ENCODE measurements around the gene KDM4C. TPM values are rescaled to one million over a fixed set of nuclear protein-coding genes. Genes with fewer than 3 reads are reported as not detected.

Gene KDM4C
- total RNA-seq, 1 experiment from 2014 or later = 16.2 TPM

GRCh38 chr9:6928863-6929262, 171.1 kb downstream of the KDM4C start:
- no peaks in the 10 kb centered on the region for H3K36me3 Mint-ChIP-seq (ENCODE audit: insufficient read depth, unreplicated experiment)
- no peak overlapping the region for H3K4me3 Mint-ChIP-seq (ENCODE audit: low read depth, unreplicated experiment)
- no peak for DNase-seq
- H3K27ac Mint-ChIP-seq (ENCODE audit: unreplicated experiment) = no peak overlapping the region
- no peaks in the 10 kb centered on the region for H3K27me3 Mint-ChIP-seq (ENCODE audit: unreplicated experiment)
- no peak for TF ChIP-seq CTCF (IDR thresholded peaks at IDR 0.05; ENCODE audit: unreplicated experiment)
- H3K9me3 Mint-ChIP-seq (ENCODE audit: low read depth, unreplicated experiment) = no peaks in the 10 kb centered on the region
- H3K4me1 Mint-ChIP-seq (ENCODE audit: low read depth, unreplicated experiment) = peaks cover 8% of the 10 kb centered on the region
- CTCF ChIA-PET = no interaction called here
- BruUV-seq (replicated peaks) = no TSS peak
- intact Hi-C loops (cut with micrococcal nuclease; ENCODE audit: unreplicated experiment) = no loop called here

DNA sequence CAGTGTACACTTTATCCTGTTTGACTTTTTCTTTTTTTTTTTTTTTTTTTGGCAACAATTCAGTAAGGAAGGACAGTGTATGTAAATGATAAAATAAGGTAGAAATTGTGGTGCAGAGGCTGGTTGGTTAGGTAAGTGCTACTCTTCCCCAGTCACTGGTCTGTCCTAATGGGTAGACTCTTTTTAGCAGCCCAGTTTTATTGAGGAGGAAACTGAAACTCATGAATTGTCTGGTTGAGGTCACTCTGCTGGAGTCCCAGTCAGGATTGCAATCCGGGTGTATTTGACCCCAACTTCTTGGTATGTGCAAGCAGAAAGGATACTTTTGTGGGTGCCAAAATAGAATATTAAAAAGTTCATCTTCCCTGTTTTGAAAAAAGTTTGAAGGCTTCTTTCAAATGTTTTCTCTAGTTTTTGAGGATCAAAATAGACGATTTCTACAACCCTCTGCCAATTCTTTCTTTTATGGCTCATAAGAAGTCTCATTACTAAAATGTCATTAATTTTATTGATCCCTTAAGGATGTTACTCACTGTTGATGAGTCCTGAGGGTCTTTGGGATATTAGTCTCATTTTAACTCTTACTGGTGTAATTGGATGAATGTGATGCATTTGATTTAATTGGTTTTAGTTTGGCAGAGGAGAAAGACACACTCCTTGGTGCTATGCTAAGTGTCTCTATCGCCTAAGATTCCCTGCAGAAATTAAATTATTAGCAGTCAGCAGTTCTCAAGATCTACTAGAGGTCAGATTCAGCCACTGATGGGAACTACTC, 171.9 kb downstream of the KDM4C start:
- Mint-ChIP-seq H3K36me3 (ENCODE audit: insufficient read depth, unreplicated experiment) (no peaks in the 10 kb centered on the region), H3K4me3 (ENCODE audit: low read depth, unreplicated experiment) (no peak overlapping the region), H3K9me3 (ENCODE audit: low read depth, unreplicated experiment) (no peaks in the 10 kb centered on the region), H3K27ac (ENCODE audit: unreplicated experiment) (no peak overlapping the region), H3K4me1 (ENCODE audit: low read depth, unreplicated experiment) (peaks cover 8% of the 10 kb centered on the region), H3K27me3 (ENCODE audit: unreplicated experiment) (no peaks in the 10 kb centered on the region)
- intact Hi-C loops (cut with micrococcal nuclease; ENCODE audit: unreplicated experiment) = no loop called here
- DNase-seq = no peak
- CTCF ChIA-PET = no interaction called here
- no TSS peak for BruUV-seq (replicated peaks)
- TF ChIP-seq CTCF (IDR thresholded peaks at IDR 0.05; ENCODE audit: unreplicated experiment) = no peak

DNA sequence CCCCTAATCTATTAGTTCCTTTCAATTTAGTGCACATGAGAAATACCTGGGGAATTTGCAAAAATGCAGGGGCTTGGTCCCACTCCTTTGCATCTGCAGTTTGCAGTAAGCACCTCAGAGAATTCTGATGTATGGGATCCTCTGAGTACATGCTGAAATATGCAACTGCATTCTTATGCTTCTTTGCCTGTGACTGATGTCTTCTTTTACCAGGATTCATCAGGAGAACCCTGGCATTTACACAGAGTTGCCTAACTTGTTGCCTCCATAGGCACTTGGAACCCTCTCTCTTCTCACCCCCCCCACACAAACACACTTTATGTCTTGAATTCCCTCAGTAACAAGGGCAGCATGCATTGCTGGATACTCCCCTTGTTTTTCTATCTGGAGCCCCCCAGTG, 173.1 kb downstream of the KDM4C start:
- DNase-seq = no peak
- Mint-ChIP-seq H3K27me3 (ENCODE audit: unreplicated experiment) (no peaks in the 10 kb centered on the region), H3K36me3 (ENCODE audit: insufficient read depth, unreplicated experiment) (no peaks in the 10 kb centered on the region), H3K9me3 (ENCODE audit: low read depth, unreplicated experiment) (no peaks in the 10 kb centered on the region), H3K4me3 (ENCODE audit: low read depth, unreplicated experiment) (no peak overlapping the region), H3K27ac (ENCODE audit: unreplicated experiment) (no peak overlapping the region), H3K4me1 (ENCODE audit: low read depth, unreplicated experiment) (peaks cover 8% of the 10 kb centered on the region)
- intact Hi-C loops (cut with micrococcal nuclease; ENCODE audit: unreplicated experiment) = no loop called here
- BruUV-seq (replicated peaks) = no TSS peak
- no peak for TF ChIP-seq CTCF (IDR thresholded peaks at IDR 0.05; ENCODE audit: unreplicated experiment)
- CTCF ChIA-PET = no interaction called here

DNA sequence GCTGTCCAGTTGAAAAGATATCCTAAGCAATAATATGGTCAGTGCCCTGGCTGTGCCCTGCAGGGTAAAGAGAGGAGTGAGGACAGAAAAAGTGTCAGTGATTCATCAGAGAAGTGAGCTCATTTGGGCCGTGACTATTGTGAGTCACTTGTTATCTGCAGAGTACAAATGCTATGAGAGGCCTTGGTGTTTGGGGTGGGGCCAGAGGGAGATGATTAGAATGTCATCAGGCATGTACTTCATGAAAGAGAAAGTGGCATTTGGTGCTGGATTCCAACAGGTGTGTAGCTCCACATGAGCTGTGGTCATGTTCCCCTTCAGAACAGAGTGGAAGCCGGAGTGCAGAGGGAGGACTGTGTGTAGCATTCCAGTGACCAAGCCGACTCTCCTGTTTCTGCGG, 174.1 kb downstream of the KDM4C start:
- no TSS peak for BruUV-seq (replicated peaks)
- CTCF ChIA-PET = no interaction called here
- H3K9me3 Mint-ChIP-seq (ENCODE audit: low read depth, unreplicated experiment) = no peaks in the 10 kb centered on the region
- TF ChIP-seq CTCF (IDR thresholded peaks at IDR 0.05; ENCODE audit: unreplicated experiment) = no peak
- peaks cover 8% of the 10 kb centered on the region for H3K4me1 Mint-ChIP-seq (ENCODE audit: low read depth, unreplicated experiment)
- DNase-seq = no peak
- intact Hi-C loops (cut with micrococcal nuclease; ENCODE audit: unreplicated experiment) = no loop called here
- H3K27me3 Mint-ChIP-seq (ENCODE audit: unreplicated experiment) = no peaks in the 10 kb centered on the region
- no peak overlapping the region for H3K4me3 Mint-ChIP-seq (ENCODE audit: low read depth, unreplicated experiment)
- no peaks in the 10 kb centered on the region for H3K36me3 Mint-ChIP-seq (ENCODE audit: insufficient read depth, unreplicated experiment)
- H3K27ac Mint-ChIP-seq (ENCODE audit: unreplicated experiment) = no peak overlapping the region
